Measurements from ENCODE around the gene NFKB2. TPM values are rescaled to one million over a fixed set of nuclear protein-coding genes. Genes with fewer than 3 reads are reported as not detected.

NFKB2 gene
- total RNA-seq (10 to 100 TPM; 17.0 to 44.3 (median 22.0) TPM), polyA plus RNA-seq (10 to 100 TPM; 44.7 to 58.0 TPM)

- peaks cover 0 to 29% (median 0%) of the 10 kb centered on the region in 3 donors for H3K4me1 ChIP-seq
- intact Hi-C loops (cut with DNase I): no loop called here
- H3K27ac ChIP-seq: peak within 1 kb of the TSS; percentile 96 to 99 (median 98)
- no peaks in the 10 kb centered on the region for H3K9me3 ChIP-seq
- H3K27me3 ChIP-seq: no peaks in the 10 kb centered on the region
- TF ChIP-seq, protein P1, sequence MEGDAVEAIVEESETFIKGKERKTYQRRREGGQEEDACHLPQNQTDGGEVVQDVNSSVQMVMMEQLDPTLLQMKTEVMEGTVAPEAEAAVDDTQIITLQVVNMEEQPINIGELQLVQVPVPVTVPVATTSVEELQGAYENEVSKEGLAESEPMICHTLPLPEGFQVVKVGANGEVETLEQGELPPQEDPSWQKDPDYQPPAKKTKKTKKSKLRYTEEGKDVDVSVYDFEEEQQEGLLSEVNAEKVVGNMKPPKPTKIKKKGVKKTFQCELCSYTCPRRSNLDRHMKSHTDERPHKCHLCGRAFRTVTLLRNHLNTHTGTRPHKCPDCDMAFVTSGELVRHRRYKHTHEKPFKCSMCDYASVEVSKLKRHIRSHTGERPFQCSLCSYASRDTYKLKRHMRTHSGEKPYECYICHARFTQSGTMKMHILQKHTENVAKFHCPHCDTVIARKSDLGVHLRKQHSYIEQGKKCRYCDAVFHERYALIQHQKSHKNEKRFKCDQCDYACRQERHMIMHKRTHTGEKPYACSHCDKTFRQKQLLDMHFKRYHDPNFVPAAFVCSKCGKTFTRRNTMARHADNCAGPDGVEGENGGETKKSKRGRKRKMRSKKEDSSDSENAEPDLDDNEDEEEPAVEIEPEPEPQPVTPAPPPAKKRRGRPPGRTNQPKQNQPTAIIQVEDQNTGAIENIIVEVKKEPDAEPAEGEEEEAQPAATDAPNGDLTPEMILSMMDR (IDR thresholded peaks at IDR 0.05): no peak
- H3K36me3 ChIP-seq: no peaks in the 10 kb centered on the region
- 1% methylated on average over 38 to 42 of the region's 42 CpGs for WGBS, 2 donors
- DNase-seq (peak; percentile 87 to 95 (median 92)), FAIRE-seq (no peak), ATAC-seq (peak; percentile 63 to 79 (median 72))
- peak within 1 kb of the TSS; percentile 68 to 85 (median 76) for H3K4me3 ChIP-seq
Observed at GRCh38 chr10:102395400-102396316, at the start of gene NFKB2. NFKB2 (plus strand) TSS chr10:102395705; CDS start chr10:102395960, 255 bp downstream.

DNA sequence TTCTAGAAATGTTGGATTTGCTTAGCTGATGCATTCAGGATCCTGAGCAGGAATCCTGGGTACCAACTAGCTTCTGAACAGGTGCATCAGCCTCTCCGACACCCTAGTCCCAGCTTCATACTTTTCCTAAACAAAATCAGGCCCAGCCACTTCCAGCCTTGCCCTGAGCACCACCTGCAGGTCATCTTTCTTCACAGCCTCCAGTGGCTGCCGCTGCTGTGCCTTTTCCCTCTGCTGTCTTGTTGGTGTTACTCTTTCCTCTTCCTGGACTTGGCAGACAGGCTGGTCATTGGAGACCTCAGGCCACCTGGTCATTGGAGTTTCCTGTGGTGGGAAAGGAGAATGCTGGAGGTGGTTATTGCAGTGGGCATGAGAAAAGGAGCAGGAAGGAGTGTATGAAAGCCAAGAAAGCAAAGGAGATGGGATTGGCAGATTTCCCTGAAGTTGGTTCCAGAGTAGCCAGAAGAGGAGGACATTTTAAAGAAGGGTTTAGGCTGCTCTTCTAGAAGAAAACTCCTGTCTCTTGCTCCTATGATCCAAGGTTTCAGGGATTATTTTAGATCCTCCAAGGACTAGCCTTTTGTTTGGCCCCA lies 48.2 kb upstream of the NFKB2 start:
- no peak overlapping the region for H3K4me3 ChIP-seq
- H3K27me3 ChIP-seq: no peaks in the 10 kb centered on the region
- H3K4me1 ChIP-seq: no peaks in the 10 kb centered on the region
- no peak overlapping the region for H3K27ac ChIP-seq
- 65 to 74% methylated on average over 2 of the region's 2 CpGs for WGBS, 2 donors
- H3K9me3 ChIP-seq: no peaks in the 10 kb centered on the region
- peaks cover 3 to 25% (median 3%) of the 10 kb centered on the region in 3 donors for H3K36me3 ChIP-seq
- FAIRE-seq (no peak), DNase-seq (peak in 5 of 6 donors; percentile 19 to 60 (median 33)), ATAC-seq (peak; percentile 71 to 83 (median 80))
- intact Hi-C loops (cut with DNase I): no loop called here
- TF ChIP-seq, protein P1 (IDR thresholded peaks at IDR 0.05): peak in 3 of 4 donors; percentile 17 to 41 (median 38)

DNA sequence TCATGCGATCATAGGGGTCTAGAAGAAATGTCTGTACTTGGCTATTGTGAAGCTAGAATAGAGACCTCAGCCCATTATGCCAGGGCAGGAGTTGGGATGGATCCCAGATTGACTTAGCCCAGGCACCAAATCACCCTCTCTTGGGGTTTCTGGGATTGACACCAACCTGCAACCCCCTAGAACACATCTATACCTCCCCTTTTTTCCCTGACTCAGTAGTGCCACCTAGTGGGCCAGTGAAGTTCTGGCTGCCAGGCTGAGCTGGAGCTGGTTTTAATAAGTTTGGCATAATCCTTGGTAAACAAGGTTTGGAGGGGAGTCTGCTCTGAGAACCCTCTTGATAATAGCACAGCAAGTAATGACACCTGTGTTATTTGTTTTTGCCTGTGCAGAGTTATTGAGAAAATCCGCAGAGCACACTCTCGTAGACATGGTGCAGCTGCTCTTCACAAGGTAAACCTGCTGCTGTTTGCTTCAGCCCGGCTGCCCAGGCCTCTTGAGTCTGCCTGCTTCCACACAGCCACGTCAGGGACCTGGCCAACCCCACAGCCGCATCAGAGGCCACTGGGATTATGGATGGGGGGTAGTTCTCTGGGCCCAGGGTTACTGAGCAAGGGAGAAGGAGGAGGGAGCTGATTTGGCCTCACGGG lies 43.3 kb upstream of the NFKB2 start:
- no peak for FAIRE-seq
- TF ChIP-seq, protein P1 (IDR thresholded peaks at IDR 0.05): peak; percentile 71 to 89 (median 84)
- intact Hi-C loops (cut with DNase I): loop anchor here in 2 of 3 donors (5.0 kb wide), 2 partner anchors 120 to 125 kb away; partner anchors contain the start of gene ELOVL3 (in 1 of the 2)
- Histone ChIP-seq H3K4me3 (no peak overlapping the region), H3K4me1 (no peaks in the 10 kb centered on the region), H3K36me3 (peaks cover 0 to 41% (median 3%) of the 10 kb centered on the region in 3 donors), H3K27ac (no peak overlapping the region), H3K27me3 (no peaks in the 10 kb centered on the region), H3K9me3 (no peaks in the 10 kb centered on the region)
- DNase-seq: peak in 5 of 6 donors; percentile 35 to 77 (median 60)
- 73% methylated on average over 7 of the region's 7 CpGs for WGBS, 2 donors
- peak; percentile 57 to 82 (median 78) for ATAC-seq

GRCh38 chr10:102354451-102354850 lies 41.1 kb upstream of the NFKB2 start:
- peaks cover 5 to 56% (median 11%) of the 10 kb centered on the region in 3 donors for H3K36me3 ChIP-seq
- no peak for FAIRE-seq
- TF ChIP-seq, protein P1 (IDR thresholded peaks at IDR 0.05): no peak
- no peaks in the 10 kb centered on the region for H3K27me3 ChIP-seq
- WGBS, 2 donors: 85 to 92% methylated on average over 3 of the region's 3 CpGs
- intact Hi-C loops (cut with DNase I): loop anchor here in 2 of 3 donors (5.0 kb wide), 2 partner anchors 122 to 127 kb away; partner anchors contain the start of gene ELOVL3 (in 1 of the 2)
- no peaks in the 10 kb centered on the region for H3K9me3 ChIP-seq
- ATAC-seq: no peak
- H3K4me1 ChIP-seq: no peaks in the 10 kb centered on the region
- H3K27ac ChIP-seq: no peak overlapping the region
- H3K4me3 ChIP-seq: no peak overlapping the region
- no peak for DNase-seq
